ENCODE measurements around the gene RPL37A. TPM values are rescaled to one million over a fixed set of nuclear protein-coding genes. Genes with fewer than 3 reads are reported as not detected.

Gene RPL37A
- total and polyA plus RNA-seq, 2 of the 4 experiments (the other 2 are of a cell fraction), result 341 to 1,572 TPM

DNA sequence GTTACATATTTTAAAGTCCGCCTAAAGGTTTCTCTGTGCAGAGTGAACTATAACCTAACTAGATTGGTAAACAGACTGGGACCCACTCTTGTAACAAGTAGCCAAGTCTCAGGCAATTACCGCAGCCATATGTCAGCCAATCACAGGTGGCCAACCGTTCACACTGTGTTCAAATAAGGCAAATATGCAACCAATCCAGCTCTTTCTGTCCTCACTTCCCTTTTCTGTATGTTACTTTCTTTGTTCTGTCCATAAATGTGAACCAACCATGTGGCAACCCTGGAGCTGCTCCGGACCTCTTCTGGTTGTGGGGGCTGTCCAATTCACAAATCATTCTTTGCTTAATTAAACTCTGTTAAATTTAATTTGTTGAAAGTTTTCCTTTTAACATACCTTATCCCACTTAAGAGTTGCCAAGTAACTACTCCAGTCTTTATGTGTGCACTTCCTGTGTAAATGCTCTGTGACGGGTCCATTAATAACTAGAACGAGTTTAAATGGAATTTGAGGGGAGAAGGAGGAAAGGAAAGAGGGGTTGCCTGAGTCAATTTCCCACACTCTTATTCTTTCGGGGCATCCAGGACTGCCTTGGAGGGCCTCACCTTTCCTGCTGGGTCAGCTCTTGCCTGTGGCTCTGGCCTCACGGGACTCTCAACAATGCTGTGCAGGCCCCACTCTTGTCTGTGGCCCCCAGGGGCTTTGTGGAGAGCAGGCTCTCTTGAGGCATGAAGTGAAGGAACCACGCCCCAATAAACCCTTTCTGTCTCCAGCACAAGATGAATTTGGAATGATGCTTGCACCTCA, 6.6 kb upstream of the RPL37A start:
- ChIA-PET CTCF (interaction anchor here (1.0 kb wide), 1 partner anchor 193 kb away, joined by 3 read pairs; no protein-coding TSS in a partner anchor), POLR2A (ENCODE audit: unreplicated experiment) (interaction anchor here (1.4 kb wide), 1 partner anchor 9 kb away, joined by 3 read pairs; no protein-coding TSS in a partner anchor)
- 0 out of 2 replicates have a peak overlapping the region, but pooled peaks have one; percentile 1 for H4K91ac ChIP-seq (ENCODE audit: insufficient read depth, low read depth, low read length)
- H3K4me2 ChIP-seq (ENCODE audit: low read depth, low read length), result no peak overlapping the region
- no peak for ATAC-seq (ENCODE audit: low read depth)
- no peaks in the 10 kb centered on the region for H4K20me1 ChIP-seq (ENCODE audit: insufficient read depth, low read length)
- H2BK20ac ChIP-seq (ENCODE audit: low read depth, low read length), result no peak overlapping the region
- H3K14ac ChIP-seq (replicated peaks; ENCODE audit: low read depth, low read length), result 0 out of 2 replicates have a peak overlapping the region, but pooled peaks have one; percentile 28
- H2BK120ac ChIP-seq (ENCODE audit: low read depth, low read length), result 0 out of 2 replicates have a peak overlapping the region, but pooled peaks have one; percentile 1
- TF ChIP-seq BHLHE40 (IDR thresholded peaks at IDR 0.05; ENCODE audit: low read depth, low read length), result no peak
- H2BK15ac ChIP-seq (ENCODE audit: low read depth, low read length), result peak overlapping the region; percentile 72; the same call in 1 of the 3 replicates
- peak overlapping the region; percentile 5 to 24; a peak in 1 of 4 replicates for H4K8ac ChIP-seq (ENCODE audit: low read depth in 2 of 2, low read length in 2 of 2)
- no TSS peak for BruUV-seq (replicated peaks)
- no peak overlapping the region for H3K56ac ChIP-seq (ENCODE audit: extremely low read depth, insufficient read depth, low read length)
- H3K9ac ChIP-seq (ENCODE audit: low read depth, low read length), result no peak overlapping the region
- dilution Hi-C loops (cut with HindIII; ENCODE audit: low sequenced_read_pairs, unreplicated experiment), result no loop called here
- H3K79me1 ChIP-seq (ENCODE audit: low read depth in 1 of 2, low read length in 2 of 2), result peaks cover 7 to 25% of the 10 kb centered on the region in 2 experiments
- H3K9me3 ChIP-seq (ENCODE audit: control insufficient read depth, insufficient read depth, low read length), result no peaks in the 10 kb centered on the region
- H3K4me3 ChIP-seq (ENCODE audit: insufficient read depth, low read depth, low read length), result no peak overlapping the region
- H4K5ac ChIP-seq (ENCODE audit: low read depth, low read length), result peak overlapping the region; percentile 43; the same call in 1 of the 2 replicates
- H3K27ac ChIP-seq (ENCODE audit: insufficient read depth, low read length), result peak overlapping the region; percentile 5; the same call in 1 of the 2 replicates
- intact Hi-C loops (cut with micrococcal nuclease), result no loop called here
- H3K4me1 ChIP-seq (ENCODE audit: control insufficient read depth, insufficient read depth, low read length), result peaks cover 19% of the 10 kb centered on the region
- peaks cover 19% of the 10 kb centered on the region for H3K9me1 ChIP-seq (ENCODE audit: insufficient read depth, low read length)
- WGBS, 2 experiments (ENCODE audit: extremely low coverage in 2 of 2, insufficient read length in 1 of 2), result 100% methylated on average over 1 of the region's 9 CpGs; no CpG with 5 or more reads in 1 of the 2 experiments
- H2AK5ac ChIP-seq (ENCODE audit: low read depth, low read length), result peak overlapping the region; percentile 65
- no peak overlapping the region for H2AFZ ChIP-seq (replicated peaks; ENCODE audit: low read length, poor library complexity)
- H2AK9ac ChIP-seq (replicated peaks; ENCODE audit: low read depth, low read length, poor library complexity), result no peak overlapping the region
- H3K23ac ChIP-seq (ENCODE audit: low read depth, low read length), result no peak overlapping the region
- H3K36me3 ChIP-seq (ENCODE audit: control insufficient read depth, insufficient read depth, low read length), result no peaks in the 10 kb centered on the region
- H3K18ac ChIP-seq (ENCODE audit: low read depth, low read length), result no peak overlapping the region
- in situ Hi-C loops (cut with MboI; ENCODE audit: low sequenced_read_pairs), result no loop called here
- DNase-seq, result no peak
- H3K4ac ChIP-seq (ENCODE audit: low read depth, low read length), result no peak overlapping the region; the same call in 1 of the 2 replicates
- peak overlapping the region; percentile 57 for H2BK5ac ChIP-seq (ENCODE audit: low read depth, low read length, poor library complexity, severe bottlenecking)
- no peaks in the 10 kb centered on the region for H3K27me3 ChIP-seq (ENCODE audit: control insufficient read depth, insufficient read depth, low read length)

Measured in IMR-90 (cell line).